WERI-Rb-1 (cell line): ENCODE data around the gene FBXL17.

ENCODE experiments used
- DNase-seq: peaks from one replicate; pipeline ENCODE4 v3.0.0-alpha.2; 2020
- H3K27ac ChIP-seq: fragments of 250-450 bp; sonication (Bioruptor Pico); 2 replicates; pipeline ENCODE4 v1.5.1; 2020; ENCODE audit warnings: mild to moderate bottlenecking, moderate library complexity
- H3K27me3 ChIP-seq: fragments of 250-450 bp; sonication (Bioruptor Pico); 2 replicates; pipeline ENCODE4 v1.5.1; 2021; ENCODE audit warnings: mild to moderate bottlenecking, low read depth, moderate library complexity; ENCODE audit not compliant: insufficient read depth, severe bottlenecking
- H3K36me3 ChIP-seq: fragments of 250-450 bp; sonication (Bioruptor Pico); 2 replicates; pipeline ENCODE4 v1.5.1; 2020; ENCODE audit warnings: mild to moderate bottlenecking, moderate library complexity
- H3K4me3 ChIP-seq: 2 replicates; pipeline ENCODE4 v1.5.1; 2011; ENCODE audit warnings: low read depth, mild to moderate bottlenecking, control low read depth, low read length
- H3K9me3 ChIP-seq: fragments of 250-450 bp; sonication (Bioruptor Pico); 2 replicates; pipeline ENCODE4 v1.5.1; 2021; ENCODE audit warnings: mild to moderate bottlenecking, moderate library complexity; ENCODE audit not compliant: severe bottlenecking
- CTCF ChIP-seq: IDR thresholded peaks from 2 replicates; pipeline ENCODE4 v1.5.1; 2011; ENCODE audit warnings: low read depth, mild to moderate bottlenecking, control low read depth, inconsistent platforms, low read length

The FBXL17 gene

GRCh38 chr5:108093186-108093585 is 288.7 kb downstream of the FBXL17 start:
- H3K27ac ChIP-seq, result no peak overlapping the region
- H3K4me3 ChIP-seq, result no peak overlapping the region
- no peaks in the 10 kb centered on the region for H3K27me3 ChIP-seq
- H3K36me3 ChIP-seq, result no peaks in the 10 kb centered on the region
- DNase-seq, result no peak
- H3K9me3 ChIP-seq, result no peaks in the 10 kb centered on the region
- peak; percentile 40 for TF ChIP-seq CTCF

- TF ChIP-seq CTCF, result no peak
- H3K27me3 ChIP-seq, result no peaks in the 10 kb centered on the region
- H3K9me3 ChIP-seq, result no peaks in the 10 kb centered on the region
- H3K27ac ChIP-seq, result no peak overlapping the region
- H3K36me3 ChIP-seq, result no peaks in the 10 kb centered on the region
- H3K4me3 ChIP-seq, result no peak overlapping the region
- no peak for DNase-seq
These were observed 291.0 kb downstream of the FBXL17 start for GRCh38 chr5:108090946-108091345.

GRCh38 chr5:108084105-108084504 is 297.8 kb downstream of the FBXL17 start:
- Histone ChIP-seq H3K4me3 (no peak overlapping the region), H3K27ac (no peak overlapping the region), H3K27me3 (no peaks in the 10 kb centered on the region), H3K36me3 (no peaks in the 10 kb centered on the region), H3K9me3 (no peaks in the 10 kb centered on the region)
- DNase-seq, result no peak
- no peak for TF ChIP-seq CTCF

GRCh38 chr5:108083232-108083631 is 298.7 kb downstream of the FBXL17 start:
- Histone ChIP-seq H3K9me3 (no peaks in the 10 kb centered on the region), H3K27me3 (no peaks in the 10 kb centered on the region), H3K4me3 (no peak overlapping the region), H3K27ac (no peak overlapping the region), H3K36me3 (no peaks in the 10 kb centered on the region)
- TF ChIP-seq CTCF, result no peak
- no peak for DNase-seq

- no peak overlapping the region for H3K27ac ChIP-seq
- H3K27me3 ChIP-seq, result no peaks in the 10 kb centered on the region
- no peak for TF ChIP-seq CTCF
- no peak overlapping the region for H3K4me3 ChIP-seq
- no peak for DNase-seq
- no peaks in the 10 kb centered on the region for H3K36me3 ChIP-seq
- no peaks in the 10 kb centered on the region for H3K9me3 ChIP-seq
These were observed 300.2 kb downstream of the FBXL17 start for GRCh38 chr5:108081707-108082106.

- DNase-seq, result no peak
- TF ChIP-seq CTCF, result peak; percentile 30; the same call in 1 of the 2 replicates
These were observed 302.1 kb downstream of the FBXL17 start for GRCh38 chr5:108079753-108080152.

More at GRCh38 chr5:108079753-108080152, 302.1 kb downstream of the FBXL17 start:
- Histone ChIP-seq H3K4me3 (no peak overlapping the region), H3K27ac (no peak overlapping the region), H3K9me3 (no peaks in the 10 kb centered on the region), H3K27me3 (no peaks in the 10 kb centered on the region), H3K36me3 (no peaks in the 10 kb centered on the region)
